HG02884 (cell line): ENCODE data around the gene PCDH9.

Experiments
- ATAC-seq: cut with Tn5 transposase; IDR thresholded peaks from one replicate; pipeline ENCODE4 v1.9.1; 2021; ENCODE audit warnings: mild to moderate bottlenecking, moderate library complexity; ENCODE audit not compliant: unreplicated experiment

PCDH9 gene

DNA sequence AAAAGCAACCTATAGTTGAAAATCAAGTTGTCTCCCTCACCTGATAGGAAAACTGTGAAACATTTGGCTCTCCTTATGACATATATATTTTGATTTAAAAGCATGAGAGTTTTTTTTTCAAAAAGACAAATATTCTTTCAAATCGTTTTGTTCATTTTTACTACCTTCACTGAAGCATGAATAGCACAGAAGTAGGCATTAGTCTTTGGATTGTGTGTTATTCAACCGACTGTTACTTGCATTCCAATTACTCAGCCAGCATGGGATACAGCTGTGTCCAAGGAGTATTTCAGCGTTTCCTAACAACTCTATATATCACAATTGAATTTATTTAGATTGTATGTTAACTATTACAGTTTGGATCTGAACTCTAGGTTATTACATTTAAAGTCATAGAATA is 135.2 kb downstream of the PCDH9 start:
- no peak for ATAC-seq

DNA sequence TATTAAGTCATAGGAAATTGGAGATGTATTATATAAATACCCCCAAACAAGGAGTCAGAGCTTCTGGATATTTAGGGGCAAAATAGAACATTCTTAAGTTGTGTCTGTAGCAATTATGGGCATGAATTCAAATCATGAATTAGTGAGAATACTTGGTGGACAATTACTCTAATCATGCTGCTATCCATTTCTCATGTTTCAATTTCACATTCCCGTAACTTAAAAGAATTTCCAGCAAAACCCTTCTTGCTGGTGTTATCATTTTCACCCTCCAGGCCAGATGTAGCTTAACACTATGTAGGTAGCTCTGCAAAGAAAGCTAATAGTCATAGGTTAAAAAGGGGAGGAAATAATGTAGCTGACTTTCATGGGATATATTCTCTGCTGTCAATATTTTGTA is 136.1 kb downstream of the PCDH9 start:
- ATAC-seq = no peak

DNA sequence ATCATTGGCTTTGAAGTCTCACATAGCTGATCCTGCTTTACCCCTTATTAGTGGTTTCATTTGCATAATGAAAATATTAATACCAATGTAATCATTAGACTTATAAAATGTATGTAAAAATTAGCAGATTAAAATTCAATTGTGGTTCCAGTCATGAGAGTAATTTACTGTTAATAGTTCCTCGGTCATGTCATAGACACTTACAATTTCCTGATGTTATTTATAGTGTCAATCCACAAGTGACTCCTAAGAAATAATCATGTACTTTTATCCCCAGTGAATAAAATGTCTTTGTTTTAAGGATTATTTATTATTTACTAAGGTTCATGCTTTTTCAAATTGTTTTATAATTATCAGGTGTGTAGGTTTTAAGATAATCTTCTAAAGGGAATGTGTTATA is 138.5 kb downstream of the PCDH9 start:
- no peak for ATAC-seq

DNA sequence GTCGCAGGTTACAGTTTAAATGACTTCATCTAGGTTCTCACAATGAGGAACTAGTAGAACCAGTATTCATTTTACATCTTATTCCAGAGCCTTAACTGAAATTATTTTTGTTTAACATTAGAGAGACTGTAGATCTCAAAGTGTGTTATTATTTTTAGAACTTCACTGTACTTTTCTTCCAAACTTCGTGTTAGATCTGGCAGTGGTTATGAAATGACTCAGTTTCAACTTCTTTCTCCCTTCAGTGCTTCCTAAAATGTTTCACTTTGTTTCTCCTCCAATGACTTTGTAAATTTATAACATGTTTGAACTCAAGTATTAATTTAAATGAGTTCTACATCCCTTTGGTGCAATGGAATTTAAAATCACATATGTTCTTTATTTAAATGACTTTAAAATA is 139.3 kb downstream of the PCDH9 start:
- no peak for ATAC-seq

DNA sequence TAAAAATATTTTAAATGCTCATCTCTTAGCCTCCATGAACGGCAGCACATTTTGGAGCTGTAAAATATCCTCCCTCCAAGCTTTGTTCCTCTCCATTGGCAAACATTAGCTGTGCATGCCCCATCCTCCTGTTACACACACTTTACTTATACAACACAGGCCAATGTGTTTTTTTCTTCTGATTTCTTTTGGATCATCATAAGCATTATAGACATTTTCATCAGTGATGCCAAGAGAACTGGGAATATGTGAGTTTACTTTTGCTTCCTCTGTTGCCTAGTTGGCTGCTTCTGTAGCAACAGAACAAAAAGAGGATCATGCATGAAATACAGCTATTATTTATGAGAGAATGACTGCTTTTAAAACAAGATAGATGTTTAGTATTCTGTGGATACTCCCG is 142.6 kb downstream of the PCDH9 start:
- no peak for ATAC-seq

DNA sequence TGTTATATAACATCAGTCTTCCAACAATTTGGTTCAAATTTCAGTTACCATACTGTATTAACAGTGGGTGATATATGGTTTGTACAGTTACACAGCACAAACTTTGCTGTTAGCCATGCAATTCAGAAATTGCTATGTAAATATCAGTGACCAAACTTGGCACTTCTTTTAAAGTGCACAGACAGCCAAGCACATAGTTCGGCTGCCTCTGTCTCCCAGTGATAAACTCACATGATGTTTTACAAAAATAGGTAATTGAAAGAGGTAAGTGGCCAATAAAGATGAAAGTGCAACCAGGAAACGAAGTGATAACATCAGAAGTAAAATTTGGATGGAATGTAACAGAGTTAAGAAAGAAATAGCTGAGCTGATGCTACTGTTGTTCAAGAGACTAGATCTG is 143.9 kb downstream of the PCDH9 start:
- no peak for ATAC-seq

DNA sequence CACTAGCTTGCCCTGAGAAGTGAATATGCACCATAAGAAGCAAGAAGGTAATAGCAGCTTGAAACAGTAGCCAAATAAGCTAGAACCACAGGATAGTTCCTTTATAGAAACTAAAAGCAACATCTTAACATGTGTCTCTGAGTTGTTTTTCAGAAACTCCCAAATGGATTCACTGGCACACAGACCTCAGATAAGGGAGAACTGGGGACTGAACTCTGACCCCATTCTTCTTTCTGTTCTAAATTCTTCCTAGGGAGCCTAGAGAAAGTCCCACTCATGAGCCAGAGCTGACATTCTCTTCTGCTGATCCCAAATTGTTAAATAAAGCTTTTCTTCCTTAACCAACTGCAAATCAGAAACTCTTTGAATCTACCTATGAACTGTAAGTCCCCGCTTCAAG is 146.1 kb downstream of the PCDH9 start:
- ATAC-seq = no peak

DNA sequence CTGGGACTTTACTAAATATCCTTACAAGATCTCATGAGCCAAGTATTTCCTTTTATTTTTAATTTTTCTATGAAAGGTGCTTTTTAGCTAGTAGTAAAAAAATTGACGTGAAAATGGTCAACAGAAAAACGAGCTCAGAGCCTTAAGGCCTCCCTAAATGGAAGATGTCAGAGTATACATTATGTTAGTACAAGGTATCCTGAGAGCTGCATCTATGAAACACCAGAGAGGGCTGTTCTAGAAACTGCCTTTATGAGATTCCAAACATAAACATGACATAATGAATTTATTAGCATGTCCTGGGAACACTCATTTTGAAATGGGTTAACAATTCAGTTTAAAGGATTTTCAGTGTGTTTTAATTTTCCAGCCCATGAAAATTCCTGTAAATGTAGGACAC is 146.6 kb downstream of the PCDH9 start:
- no peak for ATAC-seq

DNA sequence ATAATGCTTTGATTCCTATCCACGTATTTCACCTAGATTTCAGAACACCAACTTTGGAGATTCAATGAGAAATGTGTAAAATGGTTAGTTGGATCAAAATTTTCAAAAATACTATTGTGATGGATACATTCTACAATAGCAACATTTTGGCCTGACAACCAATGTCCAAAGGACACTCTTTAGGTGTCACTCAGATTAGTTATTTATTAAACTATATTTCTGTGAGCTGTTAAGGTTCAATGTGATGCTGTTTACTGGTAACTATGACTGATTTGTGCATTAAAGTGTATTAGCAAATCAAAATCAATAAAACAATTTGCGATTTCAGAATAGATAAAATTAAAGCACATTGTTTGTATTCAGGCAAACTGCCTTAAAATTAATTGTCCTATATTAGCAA is 149.8 kb downstream of the PCDH9 start:
- no peak for ATAC-seq

DNA sequence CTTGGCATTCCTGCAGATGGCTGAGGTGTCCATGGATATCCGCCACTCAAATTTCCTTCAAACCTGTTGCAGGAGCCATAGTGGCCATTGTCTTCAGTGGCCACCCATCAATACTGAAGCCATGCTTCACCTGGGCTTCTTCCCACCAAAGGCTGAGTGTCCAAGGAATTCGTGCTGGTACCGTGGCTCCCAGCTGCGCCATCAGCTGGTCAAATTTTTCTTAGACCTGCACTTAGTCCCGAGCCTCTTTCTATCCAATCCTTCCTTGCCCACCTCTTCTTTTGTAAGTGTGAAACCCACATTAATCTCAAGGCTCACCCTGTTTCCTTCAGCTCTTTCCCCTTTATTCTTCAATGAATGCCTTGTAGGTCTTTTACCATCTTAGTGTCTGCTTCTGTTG is 152.1 kb downstream of the PCDH9 start:
- ATAC-seq = no peak

DNA sequence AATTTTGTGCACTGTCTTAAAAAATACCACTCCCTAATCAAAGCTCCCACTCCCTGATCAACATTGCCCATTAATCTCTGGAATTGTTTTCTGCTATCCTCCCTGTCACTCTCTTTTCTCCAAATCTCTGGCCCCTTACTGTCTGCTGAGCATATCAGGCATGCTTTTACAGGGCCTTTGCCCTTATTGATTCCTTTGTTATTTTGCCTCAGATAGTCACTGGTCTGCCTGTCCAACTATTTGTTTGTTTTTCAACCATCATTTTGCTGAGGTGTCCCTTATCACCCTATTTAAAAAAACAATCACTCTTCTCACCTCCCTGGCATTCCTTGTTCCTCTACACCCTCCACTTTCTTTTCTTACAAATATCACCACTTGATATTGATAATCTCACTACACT is 153.0 kb downstream of the PCDH9 start:
- ATAC-seq = no peak

DNA sequence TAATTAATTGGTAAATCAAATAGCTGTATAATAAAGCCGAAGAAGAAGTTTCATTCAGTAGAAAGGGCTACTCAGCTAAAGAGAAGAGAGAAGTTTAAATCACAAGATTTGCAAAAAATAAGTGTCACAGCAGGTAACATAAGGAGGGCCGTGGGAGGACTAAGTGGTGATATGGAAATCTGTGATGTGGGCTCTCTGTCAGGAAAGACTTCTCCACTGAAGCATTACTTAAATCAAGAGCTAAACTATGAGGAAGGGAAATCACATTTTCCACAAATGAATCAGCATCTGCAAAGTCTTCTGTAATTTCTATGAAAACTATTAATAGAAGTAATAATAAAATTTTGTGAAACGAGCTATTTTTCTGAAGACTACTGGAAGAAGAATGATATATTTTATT is 153.8 kb downstream of the PCDH9 start:
- no peak for ATAC-seq

DNA sequence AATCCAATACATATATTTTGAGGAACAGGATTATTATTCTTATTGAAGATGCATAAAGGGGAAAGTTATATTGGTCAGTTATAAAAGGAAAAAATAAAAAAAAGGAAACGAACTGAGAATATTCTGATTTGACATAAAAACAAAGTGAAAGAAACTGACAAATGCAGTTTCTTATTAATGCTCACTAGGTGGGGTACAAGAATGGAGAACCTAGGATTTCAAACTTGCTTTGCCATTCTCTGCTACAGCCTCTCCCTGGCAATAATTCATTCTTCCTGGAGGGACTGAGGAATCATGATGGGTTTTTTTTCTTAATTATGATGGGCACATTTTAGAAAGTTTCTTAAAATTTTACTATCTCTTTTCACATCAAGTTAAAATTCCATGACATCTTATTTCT is 154.9 kb downstream of the PCDH9 start:
- no peak for ATAC-seq

DNA sequence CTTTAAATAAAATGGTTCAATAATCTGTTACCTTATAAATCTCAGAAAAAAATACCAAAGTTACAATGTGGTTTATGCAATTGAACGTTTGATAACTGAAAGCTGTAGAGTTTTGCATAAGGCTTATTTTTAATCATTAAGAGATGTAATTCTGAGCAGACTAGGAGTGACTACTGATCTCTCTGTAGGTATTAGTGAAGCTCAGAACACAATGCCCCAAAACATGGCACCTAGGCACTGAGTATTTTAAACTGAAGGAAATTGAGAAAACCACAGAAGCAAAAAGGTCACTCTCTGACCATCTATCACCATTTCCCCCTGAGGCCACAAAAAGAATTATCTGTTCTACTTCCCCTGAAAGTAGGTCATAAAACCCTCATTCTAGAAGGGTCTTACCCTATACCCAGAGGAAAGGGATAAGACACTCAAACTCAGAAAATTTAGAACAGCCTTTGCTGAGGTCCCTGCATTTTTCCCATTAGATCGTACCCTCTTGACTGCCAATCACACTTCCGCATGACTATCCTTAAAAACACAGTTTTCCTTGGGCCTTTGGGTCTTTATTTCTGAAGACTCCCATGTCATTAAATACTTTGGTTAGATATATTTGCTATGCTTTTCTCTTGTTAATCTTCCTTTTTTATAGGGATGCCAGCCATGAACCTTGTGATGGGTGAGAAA is 158.1 kb downstream of the PCDH9 start:
- ATAC-seq = no peak

DNA sequence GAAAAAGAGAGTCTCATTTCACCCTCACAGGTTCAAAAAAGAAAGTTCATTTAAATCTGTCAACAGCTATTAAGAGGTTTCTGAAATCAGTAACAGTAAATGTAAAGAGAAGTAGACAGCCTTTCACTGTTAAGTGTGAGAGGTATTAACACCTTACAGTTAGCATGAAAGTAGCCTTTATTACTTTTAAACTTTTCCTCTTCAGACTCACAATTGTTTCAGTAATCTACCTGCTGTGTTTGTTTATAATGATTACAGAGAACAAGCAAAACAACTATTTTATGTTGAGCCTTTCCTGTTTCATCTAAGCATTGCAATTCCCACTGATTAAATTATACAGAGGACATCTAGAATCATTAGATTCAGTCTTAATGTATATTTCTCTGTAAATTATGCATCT is 159.8 kb downstream of the PCDH9 start:
- ATAC-seq = no peak

DNA sequence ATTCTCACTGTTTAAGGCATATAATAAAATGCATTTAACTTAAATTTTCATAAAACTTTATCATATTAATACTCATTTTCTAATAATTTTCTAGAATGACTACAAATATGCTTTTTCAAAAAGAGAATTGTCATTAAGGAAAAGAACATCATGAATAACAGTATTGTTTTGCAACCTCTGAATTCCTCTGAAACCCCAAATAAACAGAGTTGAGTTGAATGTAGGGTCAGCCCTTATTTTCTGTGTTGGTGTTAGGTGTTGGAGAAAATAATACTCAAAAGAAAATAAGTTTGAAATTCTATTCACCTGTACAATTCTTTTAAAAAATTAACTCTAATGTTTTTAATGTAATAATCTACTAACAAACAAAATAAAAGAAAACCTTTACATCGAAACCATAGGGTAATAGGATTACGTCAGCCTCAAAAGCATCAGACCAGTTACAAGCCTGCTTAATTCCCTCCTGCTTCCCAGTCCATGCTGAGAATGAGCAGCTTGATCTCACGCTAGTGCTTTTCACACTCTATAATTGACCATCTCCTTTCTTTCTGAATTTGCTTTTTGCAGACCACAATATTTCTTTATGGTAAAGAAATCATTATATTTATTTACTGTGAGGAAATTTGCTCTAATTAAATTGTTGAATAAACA is 160.9 kb downstream of the PCDH9 start:
- ATAC-seq = no peak

DNA sequence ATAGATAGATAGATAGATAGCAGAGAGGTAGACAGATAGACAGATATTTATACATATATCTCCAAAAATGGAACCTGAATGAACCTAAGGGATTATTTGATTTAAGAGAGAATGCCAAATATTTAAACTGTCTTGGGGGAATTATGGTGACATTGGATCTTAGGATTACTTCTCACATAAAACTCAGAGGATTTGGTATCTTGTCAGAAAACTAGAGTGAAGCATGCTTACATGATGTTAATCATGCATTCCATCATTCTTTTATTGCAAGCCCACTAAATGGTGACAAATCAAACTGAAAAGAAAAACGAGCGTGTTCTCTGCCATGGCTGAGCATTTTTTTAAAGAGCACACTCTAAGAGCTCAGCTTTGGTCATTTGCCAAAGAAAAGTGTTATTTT is 165.2 kb downstream of the PCDH9 start:
- ATAC-seq = no peak

DNA sequence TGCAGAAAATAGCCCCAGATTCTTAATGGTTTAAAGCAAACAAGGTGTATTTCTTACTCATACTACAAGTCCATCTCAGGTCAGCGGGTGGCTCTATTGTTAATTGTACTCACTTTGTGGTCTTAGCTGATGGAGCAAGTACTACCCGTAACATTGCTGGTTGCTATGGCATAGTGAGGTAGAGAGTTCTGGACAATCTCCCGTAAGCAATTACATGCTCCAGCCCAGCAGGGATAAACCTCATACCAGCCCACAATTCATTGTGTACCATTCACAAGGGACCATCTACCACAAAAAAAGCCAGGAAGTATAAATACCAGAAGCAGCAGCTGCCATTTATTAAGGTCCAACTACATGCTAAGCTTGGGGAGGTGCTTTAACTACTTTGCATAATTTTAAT is 167.1 kb downstream of the PCDH9 start:
- no peak for ATAC-seq

DNA sequence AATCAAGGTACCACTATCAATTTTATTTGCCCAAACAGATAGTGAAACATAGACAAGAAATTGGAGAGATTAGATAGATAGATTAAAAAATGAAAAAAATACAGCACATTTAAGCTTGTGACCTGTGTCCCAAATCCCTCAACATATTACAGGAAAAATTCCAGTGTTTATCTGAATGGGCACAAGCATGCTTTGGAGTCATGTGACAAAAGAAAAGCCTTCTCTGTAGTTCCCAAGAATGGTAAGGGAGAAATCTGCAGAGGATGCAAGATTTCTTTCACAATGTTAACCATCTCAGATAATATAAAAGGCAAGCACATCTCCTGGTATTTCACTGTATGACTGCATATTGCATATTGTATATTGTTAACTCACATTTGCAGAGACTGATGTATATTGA is 168.0 kb downstream of the PCDH9 start:
- ATAC-seq = no peak

DNA sequence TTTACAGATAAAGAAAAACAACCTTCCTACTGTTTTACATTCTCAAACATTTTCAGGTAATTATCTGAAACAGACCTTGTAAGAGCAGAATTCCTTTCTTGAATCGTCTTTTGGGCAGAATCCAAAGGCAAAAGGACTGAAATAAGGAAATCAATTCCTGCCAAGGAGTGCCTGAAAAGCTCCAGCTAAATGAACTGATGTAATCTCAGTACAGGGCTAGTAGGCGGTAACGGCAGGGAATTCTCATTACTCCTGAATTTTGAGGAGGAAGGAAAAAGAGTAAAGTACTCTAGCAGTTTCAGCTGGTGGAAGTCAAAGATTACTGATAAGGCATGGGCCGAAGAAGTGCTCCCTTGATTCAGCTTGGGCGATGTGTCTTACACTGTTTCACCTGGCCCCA is 168.4 kb downstream of the PCDH9 start:
- ATAC-seq = no peak

DNA sequence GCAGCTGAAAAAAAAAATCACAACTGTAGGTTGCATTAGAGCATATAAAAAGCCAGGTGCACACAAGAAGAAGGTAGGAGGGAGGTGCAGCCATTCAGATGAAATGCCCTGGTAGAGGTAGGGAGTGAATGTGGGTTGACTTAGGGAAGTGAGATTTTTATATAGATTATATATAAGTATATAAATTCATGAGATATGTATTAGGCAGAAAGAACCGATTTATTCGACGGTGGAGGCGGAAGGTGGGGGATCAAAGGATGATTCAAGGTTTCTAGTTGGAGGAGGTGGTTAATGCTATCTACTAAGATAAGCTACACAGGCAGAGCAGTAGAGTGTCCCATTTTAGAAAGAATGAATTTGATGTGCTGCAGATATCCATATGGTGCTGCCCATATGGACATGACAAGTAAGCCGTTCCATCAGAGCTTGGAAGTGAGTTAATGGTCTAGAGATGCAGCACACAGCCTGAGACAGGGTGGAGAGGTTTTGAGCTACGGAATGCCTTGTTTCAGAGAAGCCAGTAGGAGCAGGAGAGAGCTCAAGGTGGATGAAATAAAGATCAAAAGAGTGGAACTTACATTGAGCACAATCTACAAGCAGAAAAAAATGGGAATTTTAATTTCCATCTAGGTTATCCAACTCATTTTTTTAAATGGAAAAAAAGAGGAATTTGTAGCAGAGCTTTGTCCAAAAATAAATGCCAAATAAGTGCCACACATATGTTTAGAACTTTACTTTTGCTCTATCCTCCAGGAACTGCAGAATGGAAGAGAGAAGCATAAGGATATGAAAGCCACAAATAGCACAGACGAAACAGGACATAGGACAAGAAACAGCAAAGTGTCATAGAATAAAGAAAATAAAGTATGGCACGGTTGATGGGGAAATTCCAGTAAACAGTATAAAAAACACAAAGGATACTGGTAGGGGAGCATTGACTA is 177.3 kb downstream of the PCDH9 start:
- no peak for ATAC-seq

DNA sequence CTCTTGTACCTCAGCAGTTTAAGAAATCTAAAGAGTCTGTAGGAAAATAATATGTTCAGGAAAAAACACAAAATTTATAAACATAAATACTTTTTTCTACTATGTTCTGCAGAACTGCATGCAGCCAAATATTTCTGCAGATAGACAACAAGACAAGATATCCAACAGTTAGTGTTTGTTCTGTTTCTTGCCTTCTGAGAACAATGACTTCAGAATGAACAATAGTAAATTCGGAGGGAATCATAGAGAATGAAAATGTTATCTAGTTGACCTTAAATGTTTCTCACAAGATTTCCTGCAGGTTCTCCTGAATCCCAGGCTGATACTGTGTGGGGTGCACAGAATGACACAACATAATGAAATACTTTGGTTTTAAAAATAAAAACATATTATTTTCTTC is 180.4 kb downstream of the PCDH9 start:
- no peak for ATAC-seq
